Upper lobe of left lung (tissue), 6 donors: Measurements from ENCODE around the gene SIGLEC10. TPM values are rescaled to one million over a fixed set of nuclear protein-coding genes. Genes with fewer than 3 reads are reported as not detected.
A peak's percentile ranks its signal among the peaks of the same experiment; 100 is the strongest.

Experiments
- ATAC-seq, 2 donors: fragments of 200-7000 bp; cut with Tn5 transposase; one replicate each; pipeline ENCODE4 v1.9.1; 2022; ENCODE audit warnings: mild to moderate bottlenecking in 2 of 2, moderate library complexity in 2 of 2; ENCODE audit not compliant: low FRiP score in 2 of 2
- DNase-seq, 2 donors: peaks; one replicate each; pipeline ENCODE4 v3.0.0-alpha.2; 2019 to 2020
- H3K27ac ChIP-seq, 4 donors: fragments of 200-600 bp; sonication (generic); one replicate each; pipeline ENCODE4 v1.5.1; 2016 to 2019
- H3K27me3 ChIP-seq, 4 donors: fragments of 200-600 bp; sonication (generic); one replicate each; pipeline ENCODE4 v1.5.1; 2017 to 2019
- H3K36me3 ChIP-seq, 4 donors: fragments of 200-600 bp; sonication (generic); one replicate each; pipeline ENCODE4 v1.5.1; 2016 to 2019
- H3K4me1 ChIP-seq, 4 donors: fragments of 200-600 bp; sonication (generic); one replicate each; pipeline ENCODE4 v1.5.1; 2018 to 2019
- H3K4me3 ChIP-seq, 4 donors: fragments of 200-600 bp; sonication (generic); one replicate each; pipeline ENCODE4 v1.5.1; 2017 to 2019; ENCODE audit warnings: mild to moderate bottlenecking in 2 of 4, moderate library complexity in 1 of 4
- H3K9me3 ChIP-seq, 4 donors: fragments of 200-600 bp; sonication (generic); one replicate each; pipeline ENCODE4 v1.5.1; 2018 to 2019
- EP300 ChIP-seq, 4 donors: sonication (generic); formaldehyde crosslinking; IDR thresholded peaks; one replicate each; pipeline ENCODE4 v1.5.1; 2017; ENCODE audit warnings: antibody characterized with exemption in 4 of 4, control low read depth in 2 of 4
- POLR2A ChIP-seq, 4 donors: fragments of 450-650 bp; IDR thresholded peaks; one replicate each; pipeline ENCODE4 v1.5.1; 2016 to 2017; ENCODE audit warnings: antibody characterized with exemption in 4 of 4, mild to moderate bottlenecking in 2 of 4
- POLR2AphosphoS5 ChIP-seq, 2 donors: sonication (generic); formaldehyde crosslinking; IDR thresholded peaks; one replicate each; pipeline ENCODE4 v1.5.1; 2017; ENCODE audit warnings: antibody characterized with exemption in 2 of 2
- WGBS, 2 donors: methylation state at CpG; one replicate each; pipeline ENCODE4 v1.1.5; 2017 to 2018; 5-methylcytosine and 5-hydroxymethylcytosine counted together
- total RNA-seq, 6 donors: library from RNA; depleted of rRNA in 4 of 6; stranded (reverse); fragments of >200 nt in 4 of 6; gene quantifications; one replicate each; pipeline versions ENCODE4 v1.1.0 to v1.2.1, GENCODE V29; 2016 to 2021
- TF ChIP-seq, protein P1 (sequence below), 6 experiments: fragments of 450-650 bp in 4 of 6; fragments of 200-600 bp in 2 of 6; sonication (generic) in 2 of 6; IDR thresholded peaks; one replicate each; pipeline ENCODE4 v1.5.1; 2016 to 2019; ENCODE audit warnings: antibody characterized with exemption in 6 of 6
- donor health status: DM: no; HTN: no; CAD: no; lungs with moderate emphysema.
- donor health status: DM: no; HTN: yes; CAD: no; lungs with severe emphysema.

SIGLEC10 gene
- total RNA-seq, 6 donors from 2014 or later, result 13.2 to 76.5 (median 16.9) TPM

DNA sequence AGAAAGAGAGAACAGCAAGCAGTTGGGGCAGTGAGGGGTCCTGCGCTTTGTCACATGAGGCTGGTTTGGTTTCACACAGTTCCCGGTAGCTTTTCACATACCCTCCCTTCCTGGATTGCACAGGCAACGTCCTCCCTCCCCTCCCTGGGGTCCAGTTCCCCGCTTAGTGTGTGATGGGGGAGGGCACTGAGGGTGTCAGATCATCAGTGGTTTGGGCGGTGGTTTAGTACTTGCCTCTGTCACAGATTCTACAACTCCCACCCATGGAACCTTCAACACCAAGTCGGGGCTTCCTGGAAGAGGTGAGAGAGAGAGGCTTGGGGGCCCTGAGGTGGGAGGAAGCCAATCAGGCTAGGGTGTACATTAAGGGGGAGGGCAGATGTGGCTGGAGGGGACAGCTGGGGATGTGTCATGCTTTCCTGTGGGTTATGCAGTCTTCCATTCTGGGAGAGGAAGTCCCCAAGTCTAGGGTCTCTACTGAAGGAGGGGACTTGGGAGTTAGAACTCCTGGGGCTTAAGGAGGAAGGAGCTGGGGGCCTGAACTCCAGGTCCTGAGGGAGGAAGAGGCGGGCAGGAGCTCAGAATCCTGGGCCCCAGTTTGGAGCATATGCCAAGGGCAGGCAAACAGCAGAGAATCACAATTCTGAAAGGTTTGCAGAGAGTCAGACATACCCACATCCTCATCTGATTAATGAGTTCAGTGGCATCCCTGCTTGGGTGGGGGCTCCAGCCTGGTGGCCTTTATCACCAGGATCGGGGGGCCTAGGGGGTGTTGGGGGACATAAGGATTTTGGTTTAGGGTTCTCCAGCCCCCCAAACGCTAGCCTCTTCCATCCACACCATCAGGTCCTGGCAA is 44.6 kb downstream of the SIGLEC10 start, which contains the start of gene NKG7:
NKG7 (minus strand) TSS at position 6 of the 856 bp plus-strand sequence. CDS start 119 bp downstream, outside the sequence.
- 36 to 39% methylated on average over 7 to 9 of the region's 9 CpGs for WGBS, 2 donors
- DNase-seq (peak in 1 of 2 donors; percentile 44), ATAC-seq (no peak)
- Histone ChIP-seq H3K9me3 (no peaks in the 10 kb centered on the region), H3K4me3 (peak within 1 kb of the TSS in 3 of 4 donors; percentile 8 to 34 (median 20)), H3K4me1 (peaks cover 3 to 12% (median 8%) of the 10 kb centered on the region in 4 donors), H3K27me3 (no peaks in the 10 kb centered on the region), H3K36me3 (no peaks in the 10 kb centered on the region), H3K27ac (peak within 1 kb of the TSS; percentile 40 to 72 (median 64))
- TF ChIP-seq POLR2AphosphoS5 (IDR thresholded peaks at IDR 0.05) (peak in 1 of 2 donors; percentile 10), EP300 (IDR thresholded peaks at IDR 0.05) (no peak)
- TF ChIP-seq, protein P1, sequence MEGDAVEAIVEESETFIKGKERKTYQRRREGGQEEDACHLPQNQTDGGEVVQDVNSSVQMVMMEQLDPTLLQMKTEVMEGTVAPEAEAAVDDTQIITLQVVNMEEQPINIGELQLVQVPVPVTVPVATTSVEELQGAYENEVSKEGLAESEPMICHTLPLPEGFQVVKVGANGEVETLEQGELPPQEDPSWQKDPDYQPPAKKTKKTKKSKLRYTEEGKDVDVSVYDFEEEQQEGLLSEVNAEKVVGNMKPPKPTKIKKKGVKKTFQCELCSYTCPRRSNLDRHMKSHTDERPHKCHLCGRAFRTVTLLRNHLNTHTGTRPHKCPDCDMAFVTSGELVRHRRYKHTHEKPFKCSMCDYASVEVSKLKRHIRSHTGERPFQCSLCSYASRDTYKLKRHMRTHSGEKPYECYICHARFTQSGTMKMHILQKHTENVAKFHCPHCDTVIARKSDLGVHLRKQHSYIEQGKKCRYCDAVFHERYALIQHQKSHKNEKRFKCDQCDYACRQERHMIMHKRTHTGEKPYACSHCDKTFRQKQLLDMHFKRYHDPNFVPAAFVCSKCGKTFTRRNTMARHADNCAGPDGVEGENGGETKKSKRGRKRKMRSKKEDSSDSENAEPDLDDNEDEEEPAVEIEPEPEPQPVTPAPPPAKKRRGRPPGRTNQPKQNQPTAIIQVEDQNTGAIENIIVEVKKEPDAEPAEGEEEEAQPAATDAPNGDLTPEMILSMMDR (IDR thresholded peaks at IDR 0.05), result no peak

DNA sequence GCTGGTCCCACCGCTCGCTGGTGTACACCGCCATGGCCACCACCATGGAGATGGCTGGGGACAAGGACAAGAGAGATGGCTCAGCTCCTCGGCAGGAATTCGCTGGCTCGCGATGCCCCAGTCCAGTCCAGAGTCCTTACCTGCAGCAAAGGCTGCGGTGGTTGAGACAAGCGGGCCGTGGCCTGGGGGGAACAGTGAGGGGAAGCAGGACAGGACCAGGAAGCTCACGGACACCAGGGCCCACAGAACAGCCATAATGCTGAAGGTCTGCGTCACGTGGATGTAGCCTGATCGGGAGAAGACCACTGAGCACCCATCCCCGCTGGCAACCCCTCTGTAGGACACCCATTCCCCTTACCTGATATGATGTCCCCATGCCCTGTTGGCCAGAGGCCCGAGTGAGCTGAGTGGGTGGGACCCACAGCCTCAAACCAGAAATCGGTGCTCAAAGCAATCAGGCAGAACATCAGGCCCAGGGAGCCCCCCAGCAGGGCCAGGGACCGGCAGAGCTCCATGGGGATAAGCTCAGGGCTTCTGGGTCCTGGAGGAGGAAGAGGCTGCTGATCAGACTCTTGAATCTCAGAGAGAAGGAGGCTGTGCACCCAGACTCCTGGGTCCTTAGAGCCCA is 45.3 kb downstream of the SIGLEC10 start:
- peak overlapping the region; percentile 40 to 72 (median 64) for H3K27ac ChIP-seq
- H3K27me3 ChIP-seq, result no peaks in the 10 kb centered on the region
- no peaks in the 10 kb centered on the region for H3K9me3 ChIP-seq
- DNase-seq, result no peak
- ATAC-seq, result no peak
- TF ChIP-seq EP300 (IDR thresholded peaks at IDR 0.05) (no peak), POLR2A (IDR thresholded peaks at IDR 0.05) (no peak), POLR2AphosphoS5 (IDR thresholded peaks at IDR 0.05) (no peak)
- TF ChIP-seq, protein P1 (IDR thresholded peaks at IDR 0.05), result no peak
- H3K4me3 ChIP-seq, result peak overlapping the region in 3 of 4 donors; percentile 2 to 34 (median 20)
- WGBS, 2 donors, result 74 to 95% methylated on average over 4 to 17 of the region's 18 CpGs
- H3K36me3 ChIP-seq, result no peaks in the 10 kb centered on the region
- H3K4me1 ChIP-seq, result peaks cover 3 to 13% (median 8%) of the 10 kb centered on the region in 4 donors

DNA sequence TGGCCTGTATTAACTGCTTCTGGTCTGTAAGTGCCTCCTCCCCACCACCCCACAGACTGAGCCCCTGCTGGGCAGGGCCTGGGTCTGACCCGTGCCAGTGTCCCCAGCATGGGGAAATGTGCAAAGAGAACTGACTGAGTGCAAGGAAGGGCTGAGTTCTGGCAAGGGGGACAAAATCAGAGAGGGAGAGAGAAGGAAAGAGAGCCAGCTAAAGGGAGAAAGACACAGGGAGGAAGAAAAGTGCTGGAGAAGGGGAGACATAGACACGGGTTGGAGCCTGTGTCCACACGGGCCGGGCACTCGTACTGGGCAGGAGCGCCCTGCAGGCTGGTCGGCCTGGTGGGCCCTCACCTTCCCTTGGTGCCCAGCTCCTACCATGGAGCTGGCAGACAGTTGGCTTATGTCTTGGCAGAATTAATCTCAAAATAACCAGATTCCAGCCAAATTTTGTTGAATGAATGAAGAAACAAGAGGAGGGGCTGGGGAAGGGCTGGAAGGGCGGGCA is 46.2 kb downstream of the SIGLEC10 start:
- DNase-seq (no peak), ATAC-seq (no peak)
- no peak for TF ChIP-seq POLR2AphosphoS5 (IDR thresholded peaks at IDR 0.05)
- no peak for TF ChIP-seq EP300 (IDR thresholded peaks at IDR 0.05)
- TF ChIP-seq, protein P1 (IDR thresholded peaks at IDR 0.05), result no peak
- TF ChIP-seq POLR2A (IDR thresholded peaks at IDR 0.05), result no peak
- 58 to 75% methylated on average over 8 of the region's 8 CpGs for WGBS, 2 donors
- Histone ChIP-seq H3K27ac (peak overlapping the region in 2 of 4 donors; percentile 70 to 72), H3K4me1 (peaks cover 3 to 20% (median 8%) of the 10 kb centered on the region in 4 donors), H3K9me3 (no peaks in the 10 kb centered on the region), H3K36me3 (no peaks in the 10 kb centered on the region), H3K4me3 (peak overlapping the region in 3 of 4 donors; percentile 8 to 34 (median 10)), H3K27me3 (no peaks in the 10 kb centered on the region)

DNA sequence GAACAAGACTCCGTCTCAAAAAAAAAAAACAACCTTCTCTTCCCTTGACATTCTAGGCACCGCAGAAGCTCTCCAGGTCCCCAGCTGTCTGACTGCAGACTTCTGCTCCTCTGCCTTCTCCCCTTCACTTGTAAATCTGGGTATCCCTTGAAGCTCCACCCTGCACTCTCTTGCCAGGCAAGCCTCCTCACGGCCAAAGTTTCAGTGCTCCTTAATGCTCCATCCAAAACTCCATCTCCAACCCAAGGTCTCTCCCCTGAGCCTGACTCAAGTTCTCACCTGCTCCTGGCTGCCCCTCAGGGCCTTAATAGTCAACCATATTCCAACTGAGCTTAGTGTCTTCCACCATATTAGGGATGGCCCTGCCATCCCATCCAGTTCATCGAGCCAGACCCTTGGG is 47.2 kb downstream of the SIGLEC10 start:
- ATAC-seq (no peak), DNase-seq (no peak)
- H3K9me3 ChIP-seq, result no peaks in the 10 kb centered on the region
- H3K4me3 ChIP-seq, result peak overlapping the region in 2 of 4 donors; percentile 3 to 34
- H3K27ac ChIP-seq, result no peak overlapping the region
- WGBS, 2 donors, result 75 to 78% methylated on average over 4 of the region's 4 CpGs
- H3K4me1 ChIP-seq, result peaks cover 7 to 24% (median 13%) of the 10 kb centered on the region in 4 donors
- H3K27me3 ChIP-seq, result no peaks in the 10 kb centered on the region
- TF ChIP-seq EP300 (IDR thresholded peaks at IDR 0.05) (no peak), POLR2A (IDR thresholded peaks at IDR 0.05) (no peak), POLR2AphosphoS5 (IDR thresholded peaks at IDR 0.05) (no peak)
- TF ChIP-seq, protein P1 (IDR thresholded peaks at IDR 0.05), result no peak
- H3K36me3 ChIP-seq, result no peaks in the 10 kb centered on the region
